Measurements from ENCODE around the gene NPPC.
A peak's percentile ranks its signal among the peaks of the same experiment; 100 is the strongest.

NPPC gene

GRCh38 chr2:231935207-231935524 is 9.0 kb upstream of the NPPC start:
- no peak for DNase-seq (ENCODE audit: low read depth)

GRCh38 chr2:231934441-231935206 is 8.4 kb upstream of the NPPC start:
- DNase-seq (ENCODE audit: low read depth): no peak

- no peak for DNase-seq (ENCODE audit: low read depth)
These were observed 7.8 kb upstream of the NPPC start for GRCh38 chr2:231933916-231934401.

GRCh38 chr2:231932985-231933915 is 7.1 kb upstream of the NPPC start:
- DNase-seq (ENCODE audit: low read depth): no peak

- no peak for DNase-seq (ENCODE audit: low read depth)
These were observed 6.4 kb upstream of the NPPC start for GRCh38 chr2:231932711-231932970.

- no peak for DNase-seq (ENCODE audit: low read depth)
These were observed 5.3 kb upstream of the NPPC start for GRCh38 chr2:231931481-231931915.

- DNase-seq (ENCODE audit: low read depth): no peak
These were observed 4.5 kb upstream of the NPPC start for GRCh38 chr2:231930593-231931281.

GRCh38 chr2:231929961-231930592 is 3.9 kb upstream of the NPPC start:
- no peak for DNase-seq (ENCODE audit: low read depth)

GRCh38 chr2:231928901-231929725 is 2.9 kb upstream of the NPPC start:
- no peak for DNase-seq (ENCODE audit: low read depth)

- DNase-seq (ENCODE audit: low read depth): no peak
These were observed 2.3 kb upstream of the NPPC start for GRCh38 chr2:231928481-231928880.

GRCh38 chr2:231927566-231927890 is 1.3 kb upstream of the NPPC start:
- DNase-seq (ENCODE audit: low read depth): no peak

- DNase-seq (ENCODE audit: low read depth): no peak
These were observed 767 bp upstream of the NPPC start for GRCh38 chr2:231926761-231927565.

GRCh38 chr2:231925303-231926179 is 655 bp downstream of the NPPC start:
- peak; percentile 28 for DNase-seq (ENCODE audit: low read depth)

- no peak for DNase-seq (ENCODE audit: low read depth)
These were observed 1.3 kb downstream of the NPPC start for GRCh38 chr2:231924889-231925275.

- DNase-seq (ENCODE audit: low read depth): no peak
These were observed 2.0 kb downstream of the NPPC start for GRCh38 chr2:231923951-231924888.

- no peak for DNase-seq (ENCODE audit: low read depth)
These were observed 3.2 kb downstream of the NPPC start for GRCh38 chr2:231923010-231923344.

GRCh38 chr2:231922311-231923009 is 3.7 kb downstream of the NPPC start:
- DNase-seq (ENCODE audit: low read depth): no peak

GRCh38 chr2:231920795-231921194 is 5.4 kb downstream of the NPPC start:
- no peak for DNase-seq (ENCODE audit: low read depth)
